ENCODE results near the gene POU3F1. TPM values are rescaled to one million over a fixed set of nuclear protein-coding genes. Genes with fewer than 3 reads are reported as not detected.

POU3F1 gene
- total and polyA plus RNA-seq, 2 of the 4 experiments (the other 2 are of a cell fraction) = not detected

GRCh38 chr1:38089712-38090360 is 43.2 kb upstream of the POU3F1 start:
- Histone ChIP-seq H3K79me1 (ENCODE audit: low read depth in 1 of 2, low read length in 2 of 2) (no peaks in the 10 kb centered on the region), H3K23ac (ENCODE audit: low read depth, low read length) (no peak overlapping the region), H3K36me3 (ENCODE audit: control insufficient read depth, insufficient read depth, low read length) (no peaks in the 10 kb centered on the region), H2AK9ac (replicated peaks; ENCODE audit: low read depth, low read length, poor library complexity) (no peak overlapping the region), H3K9ac (ENCODE audit: low read depth, low read length) (no peak overlapping the region), H3K4ac (ENCODE audit: low read depth, low read length) (no peak overlapping the region), H3K18ac (ENCODE audit: low read depth, low read length) (no peak overlapping the region), H2BK120ac (ENCODE audit: low read depth, low read length) (no peak overlapping the region), H3K4me3 (ENCODE audit: insufficient read depth, low read depth, low read length) (no peak overlapping the region), H4K20me1 (ENCODE audit: insufficient read depth, low read length) (no peaks in the 10 kb centered on the region; the same call in 1 of the 2 replicates), H3K27me3 (ENCODE audit: control insufficient read depth, insufficient read depth, low read length) (peaks cover 19% of the 10 kb centered on the region), H2AK5ac (ENCODE audit: low read depth, low read length) (no peak overlapping the region), H3K4me1 (ENCODE audit: control insufficient read depth, insufficient read depth, low read length) (no peaks in the 10 kb centered on the region), H3K9me3 (ENCODE audit: control insufficient read depth, insufficient read depth, low read length) (no peaks in the 10 kb centered on the region), H2BK5ac (ENCODE audit: low read depth, low read length, poor library complexity, severe bottlenecking) (no peak overlapping the region), H2BK15ac (ENCODE audit: low read depth, low read length) (no peak overlapping the region), H4K5ac (ENCODE audit: low read depth, low read length) (no peak overlapping the region), H3K14ac (replicated peaks; ENCODE audit: low read depth, low read length) (no peak overlapping the region), H4K91ac (ENCODE audit: insufficient read depth, low read depth, low read length) (no peak overlapping the region), H4K8ac (ENCODE audit: low read depth in 2 of 2, low read length in 2 of 2) (no peak overlapping the region), H3K9me1 (ENCODE audit: insufficient read depth, low read length) (no peaks in the 10 kb centered on the region), H3K27ac (ENCODE audit: insufficient read depth, low read length) (no peak overlapping the region), H3K4me2 (ENCODE audit: low read depth, low read length) (no peak overlapping the region), H2AFZ (replicated peaks; ENCODE audit: low read length, poor library complexity) (no peak overlapping the region), H3K56ac (ENCODE audit: extremely low read depth, insufficient read depth, low read length) (no peak overlapping the region), H2BK20ac (ENCODE audit: low read depth, low read length) (no peak overlapping the region)
- in situ Hi-C loops (cut with MboI; ENCODE audit: low sequenced_read_pairs) (no loop called here), dilution Hi-C loops (cut with HindIII; ENCODE audit: low sequenced_read_pairs, unreplicated experiment) (no loop called here), intact Hi-C loops (cut with micrococcal nuclease) (no loop called here)
- WGBS, 2 experiments (ENCODE audit: extremely low coverage in 2 of 2, insufficient read length in 1 of 2) = 75% methylated on average over 7 of the region's 11 CpGs; no CpG with 5 or more reads in 1 of the 2 experiments
- no TSS peak for BruUV-seq (replicated peaks)
- ATAC-seq (ENCODE audit: low read depth) (no peak), DNase-seq (no peak)
- TF ChIP-seq, protein P1, sequence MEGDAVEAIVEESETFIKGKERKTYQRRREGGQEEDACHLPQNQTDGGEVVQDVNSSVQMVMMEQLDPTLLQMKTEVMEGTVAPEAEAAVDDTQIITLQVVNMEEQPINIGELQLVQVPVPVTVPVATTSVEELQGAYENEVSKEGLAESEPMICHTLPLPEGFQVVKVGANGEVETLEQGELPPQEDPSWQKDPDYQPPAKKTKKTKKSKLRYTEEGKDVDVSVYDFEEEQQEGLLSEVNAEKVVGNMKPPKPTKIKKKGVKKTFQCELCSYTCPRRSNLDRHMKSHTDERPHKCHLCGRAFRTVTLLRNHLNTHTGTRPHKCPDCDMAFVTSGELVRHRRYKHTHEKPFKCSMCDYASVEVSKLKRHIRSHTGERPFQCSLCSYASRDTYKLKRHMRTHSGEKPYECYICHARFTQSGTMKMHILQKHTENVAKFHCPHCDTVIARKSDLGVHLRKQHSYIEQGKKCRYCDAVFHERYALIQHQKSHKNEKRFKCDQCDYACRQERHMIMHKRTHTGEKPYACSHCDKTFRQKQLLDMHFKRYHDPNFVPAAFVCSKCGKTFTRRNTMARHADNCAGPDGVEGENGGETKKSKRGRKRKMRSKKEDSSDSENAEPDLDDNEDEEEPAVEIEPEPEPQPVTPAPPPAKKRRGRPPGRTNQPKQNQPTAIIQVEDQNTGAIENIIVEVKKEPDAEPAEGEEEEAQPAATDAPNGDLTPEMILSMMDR (conservative IDR thresholded peaks at IDR 0.05; ENCODE audit: low read depth, low read length) = no peak
- TF ChIP-seq, protein P2, sequence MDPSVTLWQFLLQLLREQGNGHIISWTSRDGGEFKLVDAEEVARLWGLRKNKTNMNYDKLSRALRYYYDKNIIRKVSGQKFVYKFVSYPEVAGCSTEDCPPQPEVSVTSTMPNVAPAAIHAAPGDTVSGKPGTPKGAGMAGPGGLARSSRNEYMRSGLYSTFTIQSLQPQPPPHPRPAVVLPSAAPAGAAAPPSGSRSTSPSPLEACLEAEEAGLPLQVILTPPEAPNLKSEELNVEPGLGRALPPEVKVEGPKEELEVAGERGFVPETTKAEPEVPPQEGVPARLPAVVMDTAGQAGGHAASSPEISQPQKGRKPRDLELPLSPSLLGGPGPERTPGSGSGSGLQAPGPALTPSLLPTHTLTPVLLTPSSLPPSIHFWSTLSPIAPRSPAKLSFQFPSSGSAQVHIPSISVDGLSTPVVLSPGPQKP (IDR thresholded peaks at IDR 0.05; ENCODE audit: borderline replicate concordance, low read depth, low read length) = no peak
- TF ChIP-seq NFE2L2 (IDR thresholded peaks at IDR 0.05; ENCODE audit: low read depth, low read length) = no peak
- ChIA-PET CTCF (no interaction called here), POLR2A (ENCODE audit: unreplicated experiment) (no interaction called here)
